SH-SY5Y (cell line): Measurements from ENCODE around the gene TMEM151A.

Experiments used
- GATA2 ChIP-seq: IDR thresholded peaks from 2 replicates; pipeline ENCODE4 v1.6.1; 2011; ENCODE audit warnings: mild to moderate bottlenecking, low read depth, low read length
- GATA3 ChIP-seq: IDR thresholded peaks from 2 replicates; pipeline ENCODE4 v1.6.1; 2011; ENCODE audit warnings: low read depth, mild to moderate bottlenecking, low read length, moderate library complexity

Gene TMEM151A

DNA sequence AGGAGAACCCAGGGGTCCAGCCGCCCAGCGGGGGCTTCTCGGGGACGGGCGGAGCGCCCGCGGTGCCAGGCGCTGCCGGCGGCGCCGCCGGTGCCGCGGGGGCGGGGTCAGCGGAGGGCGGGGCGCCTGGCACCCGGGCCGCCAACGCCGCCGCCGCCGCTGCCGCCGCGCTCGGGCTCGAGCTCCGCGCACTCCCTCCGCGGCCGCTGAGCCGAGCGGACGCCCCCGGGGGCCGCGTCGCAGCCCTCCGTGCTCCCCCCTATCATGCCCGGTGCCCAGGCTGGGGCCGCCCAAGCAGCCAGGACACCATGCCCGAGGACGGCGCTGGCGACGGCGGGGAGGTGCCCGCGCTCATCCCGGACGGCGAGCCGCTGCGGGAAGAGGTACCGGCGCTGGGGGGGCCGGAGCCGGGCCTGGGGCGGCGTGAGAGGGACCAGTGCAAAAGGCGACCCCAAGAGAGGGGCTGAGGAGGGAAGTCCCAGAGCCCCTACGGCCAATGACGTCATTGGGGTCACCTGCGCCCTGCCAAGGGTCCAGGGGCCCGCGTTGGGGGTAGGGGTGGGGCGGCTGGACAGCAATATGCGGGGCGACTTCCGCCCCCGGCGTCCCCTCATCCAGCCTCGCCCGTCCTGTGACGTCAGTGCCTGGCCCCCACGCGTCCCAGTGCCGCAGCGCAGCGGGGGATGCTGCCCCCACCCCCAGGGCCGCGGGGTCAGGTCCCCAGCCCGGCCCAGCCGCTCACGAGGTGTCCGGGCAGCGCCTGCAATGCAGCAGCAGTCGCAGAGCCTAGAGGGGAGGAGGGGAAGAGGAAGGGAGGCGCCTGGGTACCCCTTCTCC, at the start of gene TMEM151A:
TSS of gene TMEM151A (plus strand) at position 189 of the 837 bp plus-strand sequence. CDS start at position 309, 120 bp downstream.
- TF ChIP-seq GATA2 (no peak), GATA3 (no peak)

DNA sequence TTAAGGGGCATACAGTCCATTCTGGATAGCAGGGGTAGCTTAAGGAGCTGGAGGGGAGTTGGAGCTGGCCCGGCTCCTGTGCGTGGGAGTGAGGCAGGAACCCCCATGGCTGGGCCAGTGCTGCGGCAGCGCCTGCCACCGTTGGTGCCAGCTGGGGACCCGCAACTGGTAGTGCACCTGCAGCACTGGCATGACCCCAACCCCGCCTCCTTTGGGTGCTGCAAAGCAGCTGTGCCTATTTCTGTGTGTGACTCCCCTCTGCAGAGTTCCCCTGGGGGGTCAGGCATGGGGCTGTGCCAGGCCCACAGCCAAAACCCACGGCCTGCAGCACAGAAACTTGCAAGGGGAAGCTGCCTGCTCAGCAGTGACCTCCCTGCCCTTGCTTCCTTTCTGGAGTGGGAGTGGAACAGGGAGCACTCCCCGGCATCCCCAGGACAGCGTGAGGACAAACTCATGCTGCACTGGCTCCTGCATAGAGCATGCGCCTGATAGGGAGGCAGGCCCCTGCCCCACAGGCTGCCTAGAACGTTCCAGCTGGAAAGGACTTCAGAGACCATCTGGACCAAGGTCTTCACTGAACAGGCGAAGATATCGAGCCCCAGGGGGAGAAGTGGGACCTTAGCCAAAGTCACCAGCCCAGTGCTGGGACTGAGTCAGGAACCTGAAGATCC, 49.5 kb upstream of the TMEM151A start:
- no peak for TF ChIP-seq GATA2

DNA sequence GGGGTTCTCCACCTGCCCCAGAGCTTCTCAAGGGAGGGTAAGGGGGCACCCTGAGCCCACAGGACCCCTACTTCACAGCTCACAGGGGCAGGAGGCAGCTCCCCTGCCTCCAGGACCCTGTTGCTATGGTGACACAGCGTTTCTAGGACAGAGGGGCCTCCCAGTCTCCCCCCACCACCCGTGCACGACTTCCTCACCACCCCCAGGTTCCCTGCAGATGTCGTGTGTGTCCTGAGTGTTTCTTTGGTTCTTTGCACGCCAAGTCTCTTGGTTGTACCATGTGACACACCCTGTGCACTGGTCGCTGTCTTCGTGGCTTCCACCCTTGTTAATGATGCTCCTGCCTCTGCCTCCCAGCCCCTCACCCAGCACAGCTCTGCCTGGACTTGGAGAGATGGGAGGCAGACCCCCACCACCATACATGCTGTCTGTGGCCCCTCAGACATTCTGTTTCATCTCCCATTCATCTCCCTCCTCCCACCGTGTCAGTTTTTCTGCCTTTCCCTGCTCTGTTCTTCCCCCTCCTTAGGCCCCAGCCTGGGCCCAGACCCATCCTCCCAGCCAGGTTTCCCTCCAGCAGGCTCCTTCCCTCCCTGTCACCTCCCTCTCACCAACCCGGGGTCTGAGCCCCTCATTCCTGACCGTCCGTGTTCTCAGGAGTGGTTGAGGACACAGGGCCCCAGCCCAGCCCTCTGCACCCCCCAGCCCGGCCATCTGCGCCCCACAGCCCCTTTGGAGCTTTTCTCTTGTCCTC, 47.7 kb upstream of the TMEM151A start:
- no peak for TF ChIP-seq GATA2
- no peak for TF ChIP-seq GATA3

DNA sequence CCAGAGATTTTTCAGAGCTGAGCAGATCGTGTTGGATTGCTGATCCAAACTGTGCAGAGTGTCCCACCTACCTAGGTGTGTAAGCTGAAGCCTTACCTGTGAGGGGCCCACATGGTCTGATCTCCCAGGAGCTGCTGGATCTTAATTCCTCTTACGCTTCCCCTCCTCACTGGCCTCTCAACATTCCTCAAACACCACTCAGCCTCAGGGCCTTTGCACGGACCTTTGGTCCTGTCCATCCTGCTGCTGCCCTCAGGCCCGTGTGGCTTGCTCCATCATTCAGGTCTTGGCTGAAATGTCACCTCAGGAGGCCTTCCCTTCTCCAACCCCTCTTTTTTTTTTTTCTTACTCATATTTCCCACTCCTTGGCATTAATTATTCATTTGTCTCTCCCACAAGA, 44.4 kb upstream of the TMEM151A start:
- TF ChIP-seq GATA3 (no peak), GATA2 (no peak)

DNA sequence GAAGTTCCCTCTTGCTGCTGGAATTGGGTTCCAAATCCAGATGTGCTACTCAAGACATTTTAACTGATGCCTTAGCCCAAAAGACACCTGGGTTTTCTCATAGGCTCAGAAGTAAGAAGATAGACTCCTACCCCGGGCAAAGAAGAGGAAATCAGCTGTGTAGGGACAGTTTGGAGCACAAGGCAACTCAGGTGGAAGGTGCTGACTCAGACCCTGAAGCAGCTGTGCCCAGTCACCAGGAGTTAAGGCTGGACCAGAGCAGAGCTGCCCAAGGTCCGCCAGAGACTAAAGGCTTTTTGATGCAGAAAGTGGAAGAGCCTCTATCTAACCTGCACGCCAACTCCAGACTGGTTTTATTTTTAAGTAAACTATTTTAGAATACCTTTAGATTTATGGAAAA, 43.9 kb upstream of the TMEM151A start:
- TF ChIP-seq GATA3 = no peak
- no peak for TF ChIP-seq GATA2

DNA sequence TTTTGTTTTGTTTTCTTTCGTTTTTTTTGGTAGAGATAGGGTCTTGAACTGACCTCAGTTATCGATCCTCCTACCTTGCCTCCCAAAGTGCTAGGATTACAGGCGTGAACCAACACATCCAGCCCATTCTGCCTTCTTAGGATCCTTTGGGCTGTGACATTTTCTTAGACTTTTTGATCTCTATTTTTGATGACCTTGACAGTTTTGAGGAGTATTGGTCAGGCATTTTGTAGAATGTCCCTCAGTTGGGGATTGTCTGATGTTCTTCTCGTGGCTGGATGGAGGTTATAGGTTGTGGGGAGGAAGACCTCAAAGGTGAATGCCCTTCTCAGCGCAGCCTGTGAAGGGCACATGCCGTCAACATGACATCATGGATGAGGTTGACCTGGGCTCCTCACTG, 42.8 kb upstream of the TMEM151A start:
- TF ChIP-seq GATA3 = no peak
- TF ChIP-seq GATA2 = no peak

DNA sequence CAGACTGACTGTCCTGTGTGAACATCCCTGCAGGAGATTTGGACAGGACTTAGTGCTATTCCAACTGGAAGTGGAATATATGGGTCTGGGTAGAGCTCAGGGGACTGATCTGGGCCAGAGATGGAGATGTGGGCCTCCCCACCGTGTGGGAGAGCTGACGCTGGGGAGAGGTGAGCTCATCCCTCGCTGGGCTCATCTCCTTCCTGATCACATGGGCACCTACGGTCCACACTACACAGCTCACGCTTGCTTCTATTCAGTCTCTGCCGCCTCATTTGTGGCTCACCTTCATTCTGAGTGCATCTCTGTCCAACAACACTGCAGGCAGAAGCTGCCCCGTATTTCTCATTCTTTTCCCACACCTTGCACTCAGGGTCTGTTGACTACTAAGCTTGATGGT, 39.9 kb upstream of the TMEM151A start:
- TF ChIP-seq GATA2 (no peak), GATA3 (no peak)

DNA sequence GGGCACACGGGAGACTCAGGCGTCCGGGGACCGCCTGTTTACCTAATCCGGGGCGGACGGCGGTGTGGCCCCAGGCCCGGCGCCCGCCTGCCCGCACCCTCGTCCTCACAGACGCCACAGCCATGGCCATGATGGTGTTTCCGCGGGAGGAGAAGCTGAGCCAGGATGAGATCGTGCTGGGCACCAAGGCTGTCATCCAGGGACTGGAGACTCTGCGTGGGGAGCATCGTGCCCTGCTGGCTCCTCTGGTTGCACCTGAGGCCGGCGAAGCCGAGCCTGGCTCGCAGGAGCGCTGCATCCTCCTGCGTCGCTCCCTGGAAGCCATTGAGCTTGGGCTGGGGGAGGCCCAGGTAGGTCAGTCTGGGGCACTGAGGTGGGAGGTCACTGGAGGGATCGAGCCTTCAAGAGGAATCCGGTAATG, 33.2 kb upstream of the TMEM151A start:
- TF ChIP-seq GATA3 (no peak), GATA2 (no peak)

DNA sequence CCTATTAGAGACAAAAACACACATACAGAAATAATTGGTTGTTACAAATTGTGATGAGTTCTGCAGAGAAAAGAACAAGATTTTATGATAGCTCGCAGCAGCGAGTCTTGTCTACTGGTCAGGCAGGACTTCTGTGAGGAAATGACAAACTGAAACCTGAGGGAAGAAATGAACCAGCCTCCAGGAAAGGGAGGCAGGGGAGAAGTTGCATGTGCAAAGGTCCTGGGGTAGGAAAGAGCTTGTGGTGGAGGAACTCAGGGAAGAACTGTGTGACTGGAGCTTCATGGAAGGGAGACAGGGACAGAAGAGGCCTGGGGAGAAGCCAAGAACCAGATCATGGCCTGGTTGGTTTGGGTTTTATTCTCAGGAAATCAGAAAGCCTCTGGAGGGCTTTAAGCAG, 32.5 kb upstream of the TMEM151A start:
- TF ChIP-seq GATA2 (no peak), GATA3 (no peak)

DNA sequence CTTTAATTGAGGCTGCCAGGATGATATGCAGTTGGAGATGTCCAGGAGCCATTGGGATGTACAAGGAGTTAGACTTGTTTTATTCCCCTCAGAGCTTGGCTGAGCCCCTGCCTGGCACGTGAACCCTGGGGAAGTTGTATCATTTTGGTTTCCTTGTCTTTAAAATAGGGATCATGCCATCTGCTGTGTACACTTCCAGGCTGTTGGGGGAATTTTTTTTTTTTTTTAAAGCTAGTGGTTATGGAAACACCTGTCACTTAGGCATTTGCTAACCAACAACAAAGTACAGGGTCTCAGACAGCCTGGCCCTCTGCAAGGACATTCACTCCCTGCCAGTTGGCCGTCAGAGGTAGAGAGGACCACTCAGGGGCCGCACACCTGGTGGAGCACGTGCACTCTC, 31.7 kb upstream of the TMEM151A start:
- TF ChIP-seq GATA2 = no peak
- no peak for TF ChIP-seq GATA3

DNA sequence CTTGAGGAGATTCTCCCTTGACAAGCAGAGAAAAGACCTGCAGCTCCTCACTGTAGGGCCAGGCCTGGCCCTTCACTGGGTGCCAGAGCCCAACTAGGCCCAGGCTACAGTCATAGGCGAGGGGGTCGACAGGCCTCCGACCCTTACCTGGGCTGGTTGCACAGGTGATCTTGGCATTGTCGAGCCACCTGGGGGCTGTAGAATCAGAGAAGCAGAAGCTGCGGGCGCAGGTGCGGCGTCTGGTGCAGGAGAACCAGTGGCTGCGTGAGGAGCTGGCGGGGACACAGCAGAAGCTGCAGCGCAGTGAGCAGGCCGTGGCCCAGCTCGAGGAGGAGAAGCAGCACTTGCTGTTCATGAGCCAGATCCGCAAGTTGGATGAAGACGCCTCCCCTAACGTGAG, 30.1 kb upstream of the TMEM151A start:
- TF ChIP-seq GATA3 = no peak
- no peak for TF ChIP-seq GATA2

DNA sequence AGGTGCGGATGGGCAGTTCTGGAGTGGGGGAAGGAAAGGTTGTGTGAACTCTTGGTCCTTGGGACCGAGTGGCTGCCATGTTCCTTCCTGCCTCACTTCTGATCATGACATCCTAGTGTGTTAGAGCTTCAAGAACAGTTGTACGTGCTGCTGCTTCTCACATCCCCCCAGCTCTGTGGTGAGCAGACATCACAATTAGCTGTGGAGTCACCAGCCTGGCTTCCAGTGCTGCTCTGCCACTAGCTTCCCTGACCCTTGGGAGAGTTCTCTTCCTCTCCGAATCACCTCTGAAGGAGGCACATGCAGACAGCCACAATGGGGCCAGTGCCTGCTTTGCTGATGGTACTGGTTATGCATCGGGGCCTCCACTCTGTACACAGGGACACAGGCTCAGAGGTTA, 29.5 kb upstream of the TMEM151A start:
- TF ChIP-seq GATA2 (no peak), GATA3 (no peak)

DNA sequence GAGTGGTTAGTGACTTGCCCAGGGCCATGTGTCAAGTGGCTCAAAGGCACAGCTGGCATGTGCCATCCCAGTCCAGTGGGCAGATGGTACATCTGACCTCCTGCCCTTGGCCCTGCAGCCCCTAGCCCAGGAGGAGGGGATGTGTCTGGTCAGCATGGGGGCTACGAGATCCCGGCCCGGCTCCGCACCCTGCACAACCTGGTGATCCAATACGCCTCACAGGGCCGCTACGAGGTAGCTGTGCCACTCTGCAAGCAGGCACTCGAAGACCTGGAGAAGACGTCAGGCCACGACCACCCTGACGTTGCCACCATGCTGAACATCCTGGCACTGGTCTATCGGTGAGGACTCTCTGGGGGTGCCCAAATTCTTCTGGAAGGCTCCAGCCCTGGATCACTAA, 29.0 kb upstream of the TMEM151A start:
- TF ChIP-seq GATA2 = no peak
- no peak for TF ChIP-seq GATA3

DNA sequence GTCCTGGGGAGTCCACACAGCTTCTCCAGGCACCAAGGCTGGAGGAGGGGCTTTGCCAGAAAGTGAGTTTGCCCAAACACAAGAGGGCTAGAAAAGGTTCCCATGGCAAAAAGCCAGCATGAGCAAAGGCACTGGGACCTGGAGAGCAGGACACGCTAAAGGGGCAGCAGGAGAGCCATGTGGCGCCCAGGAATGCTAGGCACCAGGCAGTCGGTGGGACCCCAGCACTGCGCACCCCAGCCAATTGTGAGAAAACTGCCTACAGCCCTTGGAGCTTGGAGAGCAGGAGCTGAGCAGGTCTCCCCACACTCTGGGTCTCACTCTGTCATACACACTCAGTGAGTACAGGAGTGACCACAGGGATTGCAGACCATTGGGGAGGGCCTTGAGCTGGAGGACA, 28.5 kb upstream of the TMEM151A start:
- TF ChIP-seq GATA2 = no peak
- TF ChIP-seq GATA3 = no peak
